HG03135 (cell line): Measurements from ENCODE around the gene ONECUT1.
"Not testable (repeated sequence)": the region's sequence is repeated elsewhere in the genome, so short reads cannot be mapped to it uniquely, and the experiment has no call there.

Experiments used
- ATAC-seq: cut with Tn5 transposase; IDR thresholded peaks from one replicate; pipeline ENCODE4 v1.9.1; 2021; ENCODE audit warnings: mild to moderate bottlenecking, moderate library complexity; ENCODE audit not compliant: unreplicated experiment

The ONECUT1 gene

GRCh38 chr15:52790169-52790708, at the start of gene ONECUT1:
ONECUT1 (minus strand) TSS chr15:52790336; CDS start chr15:52789884, 452 bp downstream.
- peak; percentile 50 for ATAC-seq

DNA sequence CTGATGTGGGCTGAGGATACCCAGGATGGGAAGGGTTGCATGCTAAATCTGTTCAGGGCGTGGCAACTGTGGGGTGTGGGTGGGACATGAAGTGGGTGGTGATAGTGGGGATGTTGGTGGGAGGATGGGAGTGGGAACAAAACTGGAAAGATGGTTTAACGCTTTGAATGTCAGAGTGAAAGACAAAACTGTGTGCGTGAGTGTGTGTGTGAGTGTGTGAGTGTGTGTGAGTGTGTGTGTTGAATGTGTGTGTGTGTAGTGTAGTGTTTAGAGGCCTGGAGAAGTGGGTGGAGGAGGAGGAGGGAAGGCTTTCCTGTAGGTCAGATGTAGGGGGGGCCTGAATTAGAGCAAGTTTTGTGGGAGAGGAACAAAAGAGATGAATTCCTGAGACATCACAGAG, 44.2 kb upstream of the ONECUT1 start:
- ATAC-seq = no peak

DNA sequence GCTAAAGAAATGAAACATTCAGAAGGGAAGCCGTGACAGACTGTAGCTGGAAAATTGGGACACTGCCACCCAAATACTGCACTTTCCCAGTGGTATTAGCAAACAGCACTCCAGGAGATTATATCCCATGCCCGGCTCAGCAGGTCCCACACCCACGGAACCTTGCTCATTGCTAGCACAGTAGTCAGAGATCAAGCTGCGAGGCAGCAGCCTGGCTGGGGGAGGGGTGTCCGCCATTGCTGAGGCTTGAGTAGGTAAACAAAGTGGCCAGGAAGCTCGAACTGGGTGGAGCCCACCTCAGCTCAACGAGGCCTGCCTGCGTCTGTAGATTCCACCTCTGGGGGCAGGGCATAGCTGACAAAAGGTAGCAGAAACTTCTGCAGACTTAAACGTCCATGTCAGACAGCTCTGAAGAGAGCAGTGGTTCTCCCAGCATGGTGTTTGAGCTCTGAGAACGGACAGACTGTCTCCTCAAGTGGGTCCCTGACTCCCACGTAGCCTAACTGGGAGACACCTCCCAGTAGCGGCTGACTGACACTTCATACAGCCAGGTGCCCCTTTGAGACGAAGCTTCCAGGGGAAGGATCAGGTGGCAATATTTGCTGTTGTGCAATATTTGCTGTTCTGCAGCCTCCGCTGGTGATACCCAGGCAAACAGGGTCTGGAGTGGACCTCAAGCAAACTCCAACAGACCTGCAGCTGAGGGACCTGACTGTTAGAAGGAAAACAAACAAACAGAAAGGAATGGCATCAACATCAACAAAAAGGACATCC, 34.2 kb upstream of the ONECUT1 start:
- ATAC-seq = not testable (repeated sequence)

- ATAC-seq = no peak
Measured at GRCh38 chr15:52822475-52822874, 32.3 kb upstream of the ONECUT1 start.

- ATAC-seq = no peak
Measured at GRCh38 chr15:52819253-52819652, 29.1 kb upstream of the ONECUT1 start.

DNA sequence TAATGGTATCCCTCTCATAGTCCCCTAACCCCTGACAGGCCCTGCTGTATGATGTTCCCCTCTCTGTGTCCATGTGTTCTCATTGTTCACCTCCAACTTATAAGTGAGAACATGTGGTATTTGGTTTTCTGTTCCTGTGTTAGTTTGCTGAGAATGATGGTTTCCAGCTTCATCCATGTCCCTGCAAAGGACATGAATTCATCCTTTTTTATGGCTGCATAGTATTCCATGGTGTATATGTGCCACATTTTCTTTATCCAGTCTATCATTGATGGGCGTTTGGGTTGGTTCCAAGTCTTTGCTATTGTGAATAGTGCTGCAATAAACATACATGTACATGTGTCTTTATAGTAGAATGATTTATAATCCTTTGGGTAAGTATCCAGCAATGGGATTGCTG, 25.8 kb upstream of the ONECUT1 start:
- not testable (repeated sequence) for ATAC-seq

DNA sequence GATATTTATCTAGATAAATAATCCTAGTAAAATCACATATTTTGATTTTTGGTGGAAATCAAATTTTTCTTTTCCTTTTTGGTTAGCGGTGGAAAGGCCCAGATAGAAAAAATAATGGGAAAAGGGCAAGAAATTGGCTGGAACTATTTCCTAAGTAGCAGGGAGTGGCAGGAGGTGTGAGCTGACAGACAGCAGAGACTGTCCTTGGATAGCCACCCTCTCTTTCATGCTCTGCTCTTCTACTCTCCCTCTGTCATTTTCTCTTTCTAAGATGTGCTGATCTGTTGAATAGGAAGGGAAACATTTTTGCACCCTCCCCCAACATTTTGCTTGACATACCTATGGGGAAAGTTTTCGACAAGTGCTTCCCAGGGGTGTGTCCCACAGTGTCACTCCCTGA, 18.9 kb upstream of the ONECUT1 start:
- no peak for ATAC-seq

DNA sequence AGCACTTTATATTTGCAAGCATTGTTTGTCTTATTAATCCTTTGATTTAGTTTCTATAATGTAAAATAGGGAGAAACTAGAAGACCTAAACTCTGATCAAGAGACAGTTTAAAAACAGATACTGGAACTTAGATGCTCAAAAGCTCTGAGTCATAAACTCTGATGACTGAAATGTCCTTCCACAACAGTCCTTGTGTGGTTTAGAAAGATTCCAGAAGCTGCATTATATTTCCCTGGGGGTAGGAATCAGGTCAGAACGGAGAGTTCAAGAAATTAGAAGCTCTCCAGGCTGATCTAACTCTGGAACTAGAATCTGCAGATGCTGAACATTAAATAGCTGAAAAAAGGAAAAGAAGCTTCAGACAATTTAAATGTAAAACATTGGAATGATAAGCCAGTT, 18.3 kb upstream of the ONECUT1 start:
- no peak for ATAC-seq

GRCh38 chr15:52806284-52806655, 16.1 kb upstream of the ONECUT1 start:
- no peak for ATAC-seq

GRCh38 chr15:52805351-52806283, 15.5 kb upstream of the ONECUT1 start:
- ATAC-seq = no peak

- no peak for ATAC-seq
Measured at GRCh38 chr15:52804526-52805081, 14.5 kb upstream of the ONECUT1 start.

GRCh38 chr15:52803467-52804306, 13.6 kb upstream of the ONECUT1 start:
- ATAC-seq = no peak

DNA sequence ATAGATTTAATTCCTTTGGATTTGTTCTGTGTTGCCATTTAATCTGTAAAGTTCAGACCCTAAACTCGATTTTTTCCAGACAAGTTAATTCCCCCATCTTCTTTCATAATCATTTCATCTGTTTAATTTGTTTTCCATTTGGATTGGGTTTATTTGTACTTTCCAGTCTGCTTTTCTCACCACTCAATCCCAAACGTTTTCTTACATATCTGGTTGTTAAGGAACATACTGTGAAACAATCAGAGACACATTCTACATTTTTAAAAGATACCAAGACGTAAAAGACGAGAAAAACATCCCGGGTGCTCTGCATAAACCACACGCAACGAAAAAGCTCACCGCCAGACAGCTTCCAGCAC, 13.0 kb upstream of the ONECUT1 start:
- ATAC-seq = no peak

- no peak for ATAC-seq
Measured at GRCh38 chr15:52802110-52802509, 12.0 kb upstream of the ONECUT1 start.

DNA sequence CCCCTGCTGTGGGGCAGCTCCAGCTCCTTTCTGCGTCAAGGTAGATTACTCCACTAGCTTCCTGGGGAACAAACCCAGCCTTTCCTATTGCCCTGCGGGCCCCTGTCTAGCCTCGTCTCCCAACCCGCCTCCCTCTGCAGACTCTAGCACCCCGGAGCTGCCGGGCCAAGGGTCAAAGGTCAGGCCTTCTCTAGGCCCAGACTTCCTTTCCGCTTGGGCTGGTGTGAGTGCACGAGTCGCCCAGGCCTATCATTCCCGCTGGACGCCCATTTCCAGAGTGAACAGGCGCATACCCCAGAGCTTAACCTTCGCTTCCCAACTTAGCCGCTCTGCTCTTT, 11.6 kb upstream of the ONECUT1 start:
- ATAC-seq = no peak

DNA sequence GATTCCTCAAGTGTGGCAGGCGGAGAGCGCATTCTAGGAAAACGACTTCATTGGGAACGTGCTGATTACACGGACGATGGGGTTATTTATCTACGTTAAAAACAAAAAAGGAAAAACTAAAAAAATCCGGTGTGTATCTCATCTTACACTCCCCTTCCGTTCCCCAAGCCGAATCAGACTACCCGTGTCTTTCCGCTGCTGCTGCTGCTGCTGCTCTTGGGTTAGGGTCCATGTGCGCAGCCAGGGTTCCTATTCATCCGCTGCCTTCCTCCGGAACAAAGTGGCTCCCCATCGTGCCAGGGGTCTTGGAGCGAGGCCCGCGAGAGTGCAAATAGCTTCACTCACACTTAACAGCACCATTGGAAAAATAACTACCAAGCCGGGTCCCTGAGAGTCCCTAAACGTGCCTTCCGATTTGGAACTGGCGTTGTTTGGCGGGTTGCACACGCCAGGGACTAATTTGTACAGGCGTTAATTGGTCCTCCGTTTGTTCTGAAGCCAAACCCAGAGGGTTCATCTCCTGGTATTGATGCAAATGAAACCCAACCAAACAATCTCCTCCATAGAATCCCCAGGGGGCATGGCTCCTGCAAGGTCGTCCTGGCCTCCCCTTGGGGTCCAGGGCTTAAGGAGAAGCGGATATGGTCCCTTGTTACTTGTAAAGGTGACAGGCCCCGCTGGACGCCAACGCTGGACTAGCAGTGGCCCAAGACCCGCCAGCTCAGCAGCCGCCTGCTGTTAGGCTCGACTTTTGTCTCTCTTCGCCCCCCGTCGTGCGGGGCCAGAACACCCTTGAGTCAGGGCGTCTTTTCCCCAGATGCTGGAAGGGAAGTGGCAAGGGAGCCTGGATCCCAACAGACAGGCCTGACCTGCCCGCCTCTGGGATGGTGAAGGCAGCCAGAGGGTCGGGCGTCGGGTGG, 11.0 kb upstream of the ONECUT1 start:
- no peak for ATAC-seq

- no peak for ATAC-seq
Measured at GRCh38 chr15:52799145-52799811, 9.1 kb upstream of the ONECUT1 start.

GRCh38 chr15:52798529-52799101, 8.5 kb upstream of the ONECUT1 start:
- ATAC-seq = no peak
